ENCODE measurements around the gene SNX13.

Gene SNX13

DNA sequence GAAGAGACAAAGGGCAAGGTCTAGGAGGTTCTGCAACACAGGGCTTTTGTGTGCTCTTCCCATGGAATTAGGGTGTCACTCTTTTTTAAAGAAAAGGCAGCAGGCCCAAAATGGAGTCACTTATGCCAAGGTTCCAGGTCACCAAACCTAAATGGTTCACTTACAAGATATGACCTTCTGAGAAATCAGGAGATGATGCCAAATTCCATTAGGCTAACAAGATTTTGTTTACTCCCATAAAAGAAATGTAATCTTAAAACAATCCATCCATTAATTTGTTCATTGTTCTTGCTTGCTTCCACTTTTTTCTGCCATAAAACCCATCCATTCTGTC lies 158.1 kb downstream of the SNX13 start:
- no peaks in the 10 kb centered on the region for H3K27me3 ChIP-seq (ENCODE audit: control insufficient read depth in 1 of 2, insufficient read depth in 2 of 2, low read length in 2 of 2)
- H3K27ac ChIP-seq (ENCODE audit: low read length) = no peak overlapping the region
- no peaks in the 10 kb centered on the region for H3K4me1 ChIP-seq (ENCODE audit: control insufficient read depth, insufficient read depth, low read length)
- no peak overlapping the region for H3K4me3 ChIP-seq (ENCODE audit: low read length in 2 of 2)
- no peaks in the 10 kb centered on the region for H3K36me3 ChIP-seq (ENCODE audit: control insufficient read depth in 2 of 2, insufficient read depth in 2 of 2, low read length in 2 of 2)
- H3K9ac ChIP-seq (ENCODE audit: low read length in 2 of 2) = no peak overlapping the region
- H3K9me3 ChIP-seq (ENCODE audit: control insufficient read depth in 2 of 2, low read length in 2 of 2) = no peaks in the 10 kb centered on the region

DNA sequence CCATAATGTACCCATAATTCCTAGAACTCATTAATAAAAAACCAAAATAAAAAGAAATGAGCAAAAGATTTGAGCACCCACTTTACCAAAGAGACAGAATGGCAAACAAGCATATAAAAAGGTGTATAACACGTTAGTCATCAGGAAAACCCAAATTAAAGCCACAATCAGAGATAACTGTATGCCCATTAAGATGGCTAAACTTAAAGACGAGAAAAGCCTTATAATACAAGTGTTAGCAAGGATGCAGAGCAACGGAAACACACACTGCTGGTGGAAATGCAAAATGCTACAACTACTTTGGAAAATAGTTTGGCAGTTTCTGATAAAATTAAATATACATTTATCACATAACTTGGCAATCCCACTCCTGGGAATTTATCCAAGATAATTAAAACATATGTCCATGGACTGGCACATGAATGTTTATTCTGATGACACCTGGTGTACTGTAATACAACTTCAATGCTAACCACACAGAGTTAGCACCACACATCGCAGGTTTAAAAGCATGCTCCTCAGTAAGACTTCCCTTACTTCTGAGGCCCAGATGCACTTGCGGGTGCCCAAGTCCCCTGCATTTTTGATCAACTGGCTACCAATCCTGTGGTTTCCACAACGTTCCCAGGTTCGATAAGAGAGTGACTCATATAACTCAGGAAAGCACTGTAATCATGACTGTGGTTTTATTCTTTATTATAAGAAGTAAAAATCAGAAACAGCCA lies 158.6 kb downstream of the SNX13 start:
- H3K27ac ChIP-seq (ENCODE audit: low read length) = no peak overlapping the region

DNA sequence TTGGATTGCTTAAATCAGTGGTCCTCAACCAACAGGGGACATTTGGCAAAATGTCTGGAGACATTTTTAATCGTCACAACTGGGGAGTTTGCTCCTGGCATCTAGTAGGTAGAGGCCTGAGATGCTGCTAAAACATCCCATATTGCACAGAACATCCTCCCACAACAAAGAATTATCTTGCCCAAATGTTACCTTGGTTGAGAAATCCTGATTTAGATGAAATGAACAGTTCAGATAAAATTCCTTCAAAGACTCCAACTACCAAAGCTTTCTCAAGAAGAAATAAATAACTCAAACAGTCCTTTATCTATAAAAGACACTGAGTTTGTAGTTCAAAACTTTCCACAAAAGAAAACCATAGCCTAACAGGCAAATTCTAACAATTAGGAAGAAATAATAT lies 160.9 kb downstream of the SNX13 start:
- Histone ChIP-seq H3K27me3 (ENCODE audit: control insufficient read depth in 1 of 2, insufficient read depth in 2 of 2, low read length in 2 of 2) (no peaks in the 10 kb centered on the region), H3K4me1 (ENCODE audit: control insufficient read depth, insufficient read depth, low read length) (no peaks in the 10 kb centered on the region)

More for the DNA sequence above, 158.6 kb downstream of the SNX13 start:
- Histone ChIP-seq H3K4me1 (ENCODE audit: control insufficient read depth, insufficient read depth, low read length) (no peaks in the 10 kb centered on the region), H3K27me3 (ENCODE audit: control insufficient read depth in 1 of 2, insufficient read depth in 2 of 2, low read length in 2 of 2) (no peaks in the 10 kb centered on the region), H3K9ac (ENCODE audit: low read length in 2 of 2) (no peak overlapping the region), H3K9me3 (ENCODE audit: control insufficient read depth in 2 of 2, low read length in 2 of 2) (no peaks in the 10 kb centered on the region), H3K4me3 (ENCODE audit: low read length in 2 of 2) (no peak overlapping the region), H3K36me3 (ENCODE audit: control insufficient read depth in 2 of 2, insufficient read depth in 2 of 2, low read length in 2 of 2) (no peaks in the 10 kb centered on the region)

DNA sequence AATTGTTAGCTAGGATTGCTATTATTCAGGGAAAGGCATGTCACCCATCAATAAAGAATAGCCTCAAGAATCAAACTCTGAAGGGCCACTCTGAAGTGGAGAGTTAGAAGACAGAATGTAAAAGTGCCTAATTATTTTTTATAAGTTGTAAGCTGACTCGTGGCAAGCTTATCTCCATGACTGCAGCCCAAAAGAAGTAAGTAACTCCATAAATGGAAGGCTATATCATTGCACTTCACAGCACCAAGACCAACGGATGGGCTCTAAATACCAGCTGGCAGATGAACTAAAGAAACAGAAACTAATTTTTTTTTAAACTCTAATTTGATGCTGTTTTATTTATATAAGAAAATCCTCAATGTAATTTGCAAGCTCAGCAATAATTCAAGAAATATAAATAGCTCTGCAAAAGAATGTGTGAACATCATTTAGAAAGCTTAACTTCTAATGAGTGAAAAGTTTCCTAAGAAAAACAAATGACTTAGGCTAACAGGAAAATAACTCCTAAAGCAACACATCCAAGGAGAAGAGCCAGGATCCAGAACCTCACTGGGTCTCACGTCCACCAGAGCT lies 165.5 kb downstream of the SNX13 start:
- no peak overlapping the region for H3K9ac ChIP-seq (ENCODE audit: low read length in 2 of 2)
- no peaks in the 10 kb centered on the region for H3K27me3 ChIP-seq (ENCODE audit: control insufficient read depth in 1 of 2, insufficient read depth in 2 of 2, low read length in 2 of 2)
- no peaks in the 10 kb centered on the region for H3K4me1 ChIP-seq (ENCODE audit: control insufficient read depth, insufficient read depth, low read length)
- no peaks in the 10 kb centered on the region for H3K9me3 ChIP-seq (ENCODE audit: control insufficient read depth in 2 of 2, low read length in 2 of 2)
- H3K4me3 ChIP-seq (ENCODE audit: low read length in 2 of 2) = no peak overlapping the region
- H3K36me3 ChIP-seq (ENCODE audit: control insufficient read depth in 2 of 2, insufficient read depth in 2 of 2, low read length in 2 of 2) = no peaks in the 10 kb centered on the region
- H3K27ac ChIP-seq (ENCODE audit: low read length) = no peak overlapping the region

More for the DNA sequence above, 160.9 kb downstream of the SNX13 start:
- H3K4me3 ChIP-seq (ENCODE audit: low read length in 2 of 2) = no peak overlapping the region
- no peak overlapping the region for H3K27ac ChIP-seq (ENCODE audit: low read length)
- no peak overlapping the region for H3K9ac ChIP-seq (ENCODE audit: low read length in 2 of 2)
- H3K36me3 ChIP-seq (ENCODE audit: control insufficient read depth in 2 of 2, insufficient read depth in 2 of 2, low read length in 2 of 2) = no peaks in the 10 kb centered on the region
- H3K9me3 ChIP-seq (ENCODE audit: control insufficient read depth in 2 of 2, low read length in 2 of 2) = no peaks in the 10 kb centered on the region

DNA sequence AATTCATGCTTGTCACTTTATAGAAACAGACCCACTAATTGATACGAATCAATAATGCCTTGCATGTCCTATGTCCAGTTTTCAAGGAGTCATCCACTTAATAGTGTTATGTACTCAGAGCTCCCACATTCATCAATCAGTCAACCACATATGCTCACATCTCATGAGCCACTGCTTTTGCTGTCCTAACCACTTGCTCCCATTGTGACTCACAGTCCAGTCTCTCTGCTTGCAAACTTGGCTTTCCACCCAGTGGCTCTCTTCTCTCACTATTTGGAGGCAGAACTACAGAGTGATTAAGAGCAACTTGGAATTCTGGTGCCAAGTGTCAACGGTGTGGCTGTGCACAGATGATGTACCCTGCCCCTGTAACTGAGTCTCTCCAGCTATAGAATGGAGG lies 166.0 kb downstream of the SNX13 start:
- no peak overlapping the region for H3K9ac ChIP-seq (ENCODE audit: low read length in 2 of 2)
- no peak overlapping the region for H3K27ac ChIP-seq (ENCODE audit: low read length)
- H3K27me3 ChIP-seq (ENCODE audit: control insufficient read depth in 1 of 2, insufficient read depth in 2 of 2, low read length in 2 of 2) = no peaks in the 10 kb centered on the region
- no peaks in the 10 kb centered on the region for H3K36me3 ChIP-seq (ENCODE audit: control insufficient read depth in 2 of 2, insufficient read depth in 2 of 2, low read length in 2 of 2)
- no peak overlapping the region for H3K4me3 ChIP-seq (ENCODE audit: low read length in 2 of 2)
- no peaks in the 10 kb centered on the region for H3K9me3 ChIP-seq (ENCODE audit: control insufficient read depth in 2 of 2, low read length in 2 of 2)
- H3K4me1 ChIP-seq (ENCODE audit: control insufficient read depth, insufficient read depth, low read length) = no peaks in the 10 kb centered on the region

DNA sequence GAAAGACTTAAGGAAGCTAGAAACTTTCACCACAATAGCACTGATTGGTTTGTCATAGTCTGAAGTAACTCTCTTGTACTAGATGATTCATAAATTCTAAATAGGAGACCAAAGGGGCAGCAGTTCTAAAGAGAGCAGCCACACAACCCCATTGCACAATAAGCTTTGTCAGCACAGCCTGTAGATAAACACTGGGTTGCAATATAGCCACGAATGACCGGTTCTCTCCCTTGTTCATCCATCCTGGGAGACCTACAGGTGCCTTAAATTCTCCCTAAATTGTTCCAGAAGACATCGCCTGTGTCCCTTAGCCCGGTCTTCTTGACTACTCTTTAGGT lies 167.0 kb downstream of the SNX13 start:
- H3K4me1 ChIP-seq (ENCODE audit: control insufficient read depth, insufficient read depth, low read length) = no peaks in the 10 kb centered on the region
- no peaks in the 10 kb centered on the region for H3K36me3 ChIP-seq (ENCODE audit: control insufficient read depth in 2 of 2, insufficient read depth in 2 of 2, low read length in 2 of 2)
- no peak overlapping the region for H3K4me3 ChIP-seq (ENCODE audit: low read length in 2 of 2)
- H3K9me3 ChIP-seq (ENCODE audit: control insufficient read depth in 2 of 2, low read length in 2 of 2) = no peaks in the 10 kb centered on the region
- no peak overlapping the region for H3K27ac ChIP-seq (ENCODE audit: low read length)
- H3K9ac ChIP-seq (ENCODE audit: low read length in 2 of 2) = no peak overlapping the region
- no peaks in the 10 kb centered on the region for H3K27me3 ChIP-seq (ENCODE audit: control insufficient read depth in 1 of 2, insufficient read depth in 2 of 2, low read length in 2 of 2)

DNA sequence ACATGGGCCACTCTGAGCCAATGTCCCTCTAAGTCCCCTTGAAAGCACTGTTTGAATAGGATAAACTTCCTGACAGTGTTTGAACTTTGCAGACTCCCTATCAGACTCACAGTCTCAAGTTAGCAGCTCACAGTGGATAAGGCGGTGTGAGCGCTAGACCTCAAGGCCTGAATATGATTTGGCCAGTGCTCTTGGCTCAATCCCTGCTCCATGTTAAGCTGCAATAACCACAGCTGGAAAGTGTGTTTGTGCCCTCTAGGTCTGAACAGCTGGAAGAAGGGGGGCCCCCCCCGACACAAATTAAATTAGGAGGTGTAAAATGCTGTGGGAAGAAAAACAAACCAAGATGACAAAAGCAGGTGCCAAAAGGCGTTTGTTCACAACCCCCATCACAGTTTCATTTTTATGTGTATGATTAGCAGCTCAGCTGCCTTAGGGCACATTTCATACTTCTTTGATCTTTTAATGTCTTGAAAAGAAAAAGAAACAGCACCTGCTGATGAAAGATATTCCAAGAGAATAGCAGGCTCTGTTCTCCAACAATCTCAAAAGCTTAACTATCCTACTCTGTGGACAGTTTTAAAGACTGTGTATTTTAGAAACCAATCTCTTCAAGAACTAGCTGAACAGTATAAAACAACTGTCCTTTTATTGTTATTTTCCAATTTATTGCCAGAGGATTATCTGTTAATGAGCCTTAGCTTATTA lies 167.6 kb downstream of the SNX13 start:
- Histone ChIP-seq H3K9ac (ENCODE audit: low read length in 2 of 2) (no peak overlapping the region), H3K9me3 (ENCODE audit: control insufficient read depth in 2 of 2, low read length in 2 of 2) (no peaks in the 10 kb centered on the region), H3K4me1 (ENCODE audit: control insufficient read depth, insufficient read depth, low read length) (no peaks in the 10 kb centered on the region), H3K36me3 (ENCODE audit: control insufficient read depth in 2 of 2, insufficient read depth in 2 of 2, low read length in 2 of 2) (no peaks in the 10 kb centered on the region), H3K27me3 (ENCODE audit: control insufficient read depth in 1 of 2, insufficient read depth in 2 of 2, low read length in 2 of 2) (no peaks in the 10 kb centered on the region), H3K27ac (ENCODE audit: low read length) (no peak overlapping the region), H3K4me3 (ENCODE audit: low read length in 2 of 2) (no peak overlapping the region)

DNA sequence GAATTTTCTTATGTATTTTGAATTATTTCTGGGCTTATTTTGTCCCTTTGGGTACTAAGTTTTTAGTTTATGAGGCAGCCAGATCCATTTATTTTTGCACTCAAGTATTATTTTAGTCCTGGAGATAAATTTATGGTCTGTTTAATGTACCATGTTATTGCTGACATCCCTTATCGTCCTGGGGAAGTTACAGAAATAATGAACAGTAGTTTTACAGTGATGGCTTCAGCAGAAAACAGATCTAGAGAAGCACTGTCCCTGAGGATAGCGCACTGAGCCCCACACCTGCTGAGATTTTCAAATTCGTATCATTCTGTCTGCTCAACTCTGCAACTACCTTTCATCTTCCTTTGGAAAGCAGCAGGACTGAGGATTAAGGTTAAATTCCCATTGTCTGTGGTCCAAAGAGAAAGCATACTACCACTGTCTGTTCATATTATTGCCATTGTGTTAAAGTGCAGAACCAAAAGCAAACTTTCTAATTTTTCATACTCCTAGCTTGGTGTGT lies 168.3 kb downstream of the SNX13 start:
- no peaks in the 10 kb centered on the region for H3K4me1 ChIP-seq (ENCODE audit: control insufficient read depth, insufficient read depth, low read length)
- no peak overlapping the region for H3K4me3 ChIP-seq (ENCODE audit: low read length in 2 of 2)
- no peaks in the 10 kb centered on the region for H3K9me3 ChIP-seq (ENCODE audit: control insufficient read depth in 2 of 2, low read length in 2 of 2)
- H3K9ac ChIP-seq (ENCODE audit: low read length in 2 of 2) = no peak overlapping the region
- H3K27me3 ChIP-seq (ENCODE audit: control insufficient read depth in 1 of 2, insufficient read depth in 2 of 2, low read length in 2 of 2) = no peaks in the 10 kb centered on the region
- no peaks in the 10 kb centered on the region for H3K36me3 ChIP-seq (ENCODE audit: control insufficient read depth in 2 of 2, insufficient read depth in 2 of 2, low read length in 2 of 2)
- H3K27ac ChIP-seq (ENCODE audit: low read length) = no peak overlapping the region

DNA sequence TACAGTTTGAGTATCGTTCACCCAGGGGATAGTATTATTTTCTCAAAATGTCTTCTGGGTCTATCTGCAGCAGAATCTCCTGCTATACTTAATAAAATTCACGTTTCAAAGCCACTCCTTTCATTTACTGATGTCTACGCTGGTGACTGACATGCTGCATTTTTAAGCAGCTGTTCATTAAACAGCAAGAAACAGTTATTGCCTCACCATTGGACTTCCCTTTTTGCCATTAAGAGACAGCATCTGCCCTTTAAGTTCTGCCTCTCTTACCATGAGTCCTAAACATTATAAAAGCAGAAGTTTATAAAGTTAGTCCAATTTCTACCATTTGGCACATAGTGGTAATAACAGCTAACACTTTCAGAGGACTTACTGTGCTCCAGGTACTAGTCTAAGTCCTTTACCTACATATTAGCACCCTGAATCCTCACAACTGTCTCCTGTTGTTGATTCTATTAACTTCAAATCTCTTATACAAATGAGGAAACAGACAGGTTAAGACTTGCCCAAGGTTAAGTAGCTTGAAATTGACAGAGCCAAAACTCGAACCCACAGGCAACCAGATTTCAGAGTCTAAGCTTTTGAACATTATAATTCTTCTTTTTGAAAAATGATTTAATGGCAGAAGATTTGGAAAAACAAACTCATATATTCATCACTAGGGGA lies 169.5 kb downstream of the SNX13 start:
- no peak overlapping the region for H3K27ac ChIP-seq (ENCODE audit: low read length)
- H3K4me1 ChIP-seq (ENCODE audit: control insufficient read depth, insufficient read depth, low read length) = no peaks in the 10 kb centered on the region
- H3K9me3 ChIP-seq (ENCODE audit: control insufficient read depth in 2 of 2, low read length in 2 of 2) = no peaks in the 10 kb centered on the region
- H3K27me3 ChIP-seq (ENCODE audit: control insufficient read depth in 1 of 2, insufficient read depth in 2 of 2, low read length in 2 of 2) = no peaks in the 10 kb centered on the region
- no peak overlapping the region for H3K9ac ChIP-seq (ENCODE audit: low read length in 2 of 2)
- H3K36me3 ChIP-seq (ENCODE audit: control insufficient read depth in 2 of 2, insufficient read depth in 2 of 2, low read length in 2 of 2) = no peaks in the 10 kb centered on the region
- H3K4me3 ChIP-seq (ENCODE audit: low read length in 2 of 2) = no peak overlapping the region

DNA sequence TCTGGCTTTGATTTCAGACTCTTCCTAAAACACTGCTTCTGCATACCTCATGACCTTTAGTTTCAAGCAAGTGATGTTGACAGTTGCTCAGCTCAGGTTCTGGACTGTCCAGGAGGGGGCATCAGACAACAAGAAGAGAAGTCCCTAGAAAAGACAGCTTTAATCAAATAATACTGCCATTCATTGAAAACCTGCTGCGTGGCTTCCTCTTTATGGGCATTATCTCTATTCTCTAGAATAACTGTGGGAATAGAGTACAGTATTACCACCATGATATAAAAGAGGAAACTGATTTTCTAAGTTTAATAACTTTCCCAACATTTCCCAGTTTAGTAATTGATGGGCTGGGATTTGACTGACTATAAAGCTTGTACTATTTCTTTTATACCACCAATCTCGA lies 170.4 kb downstream of the SNX13 start:
- H3K9me3 ChIP-seq (ENCODE audit: control insufficient read depth in 2 of 2, low read length in 2 of 2) = no peaks in the 10 kb centered on the region
- H3K9ac ChIP-seq (ENCODE audit: low read length in 2 of 2) = no peak overlapping the region
- H3K36me3 ChIP-seq (ENCODE audit: control insufficient read depth in 2 of 2, insufficient read depth in 2 of 2, low read length in 2 of 2) = no peaks in the 10 kb centered on the region
- no peaks in the 10 kb centered on the region for H3K4me1 ChIP-seq (ENCODE audit: control insufficient read depth, insufficient read depth, low read length)
- no peak overlapping the region for H3K27ac ChIP-seq (ENCODE audit: low read length)
- no peaks in the 10 kb centered on the region for H3K27me3 ChIP-seq (ENCODE audit: control insufficient read depth in 1 of 2, insufficient read depth in 2 of 2, low read length in 2 of 2)
- H3K4me3 ChIP-seq (ENCODE audit: low read length in 2 of 2) = no peak overlapping the region

Measured in stomach smooth muscle (tissue), 2 donors.